ENCODE results near the gene SEC61A1. TPM values are rescaled to one million over a fixed set of nuclear protein-coding genes. Genes with fewer than 3 reads are reported as not detected.
A peak's percentile ranks its signal among the peaks of the same experiment; 100 is the strongest.

SEC61A1 gene
- total and polyA plus RNA-seq, 8 donors = 193 to 245 (median 216) TPM

DNA sequence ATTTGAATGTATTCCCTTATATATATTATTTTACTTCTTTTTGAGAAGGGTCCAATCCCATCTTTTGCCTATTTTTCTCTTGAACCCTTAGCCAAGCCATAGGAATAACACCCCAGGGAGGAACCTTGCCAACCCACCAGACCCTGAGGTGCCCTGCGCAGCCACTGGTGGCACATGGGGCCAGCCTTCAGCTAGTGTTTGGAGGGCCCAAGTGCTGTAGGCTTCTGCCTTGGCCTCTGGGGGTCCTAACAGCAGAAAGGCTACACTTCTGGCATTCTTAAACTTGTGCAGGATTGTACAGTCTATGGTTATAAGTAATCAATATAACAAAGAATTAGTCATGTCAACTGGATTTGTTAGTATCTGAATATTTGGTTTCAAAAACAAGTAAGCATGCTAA lies 36.9 kb downstream of the SEC61A1 start:
- Histone ChIP-seq H3K36me3 (no peaks in the 10 kb centered on the region), H3K9me3 (no peaks in the 10 kb centered on the region), H3K4me3 (no peak overlapping the region), H3K27me3 (no peaks in the 10 kb centered on the region), H3K4me1 (peaks cover 4 to 9% (median 7%) of the 10 kb centered on the region in 3 donors), H3K27ac (no peak overlapping the region)
- no peak for FAIRE-seq
- intact Hi-C loops (cut with DNase I) = no loop called here
- no peak for DNase-seq
- TF ChIP-seq, protein P1, sequence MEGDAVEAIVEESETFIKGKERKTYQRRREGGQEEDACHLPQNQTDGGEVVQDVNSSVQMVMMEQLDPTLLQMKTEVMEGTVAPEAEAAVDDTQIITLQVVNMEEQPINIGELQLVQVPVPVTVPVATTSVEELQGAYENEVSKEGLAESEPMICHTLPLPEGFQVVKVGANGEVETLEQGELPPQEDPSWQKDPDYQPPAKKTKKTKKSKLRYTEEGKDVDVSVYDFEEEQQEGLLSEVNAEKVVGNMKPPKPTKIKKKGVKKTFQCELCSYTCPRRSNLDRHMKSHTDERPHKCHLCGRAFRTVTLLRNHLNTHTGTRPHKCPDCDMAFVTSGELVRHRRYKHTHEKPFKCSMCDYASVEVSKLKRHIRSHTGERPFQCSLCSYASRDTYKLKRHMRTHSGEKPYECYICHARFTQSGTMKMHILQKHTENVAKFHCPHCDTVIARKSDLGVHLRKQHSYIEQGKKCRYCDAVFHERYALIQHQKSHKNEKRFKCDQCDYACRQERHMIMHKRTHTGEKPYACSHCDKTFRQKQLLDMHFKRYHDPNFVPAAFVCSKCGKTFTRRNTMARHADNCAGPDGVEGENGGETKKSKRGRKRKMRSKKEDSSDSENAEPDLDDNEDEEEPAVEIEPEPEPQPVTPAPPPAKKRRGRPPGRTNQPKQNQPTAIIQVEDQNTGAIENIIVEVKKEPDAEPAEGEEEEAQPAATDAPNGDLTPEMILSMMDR (IDR thresholded peaks at IDR 0.05) = no peak
- no peak for ATAC-seq
- 99 to 100% methylated on average over 1 of the region's 1 CpG for WGBS, 2 donors

DNA sequence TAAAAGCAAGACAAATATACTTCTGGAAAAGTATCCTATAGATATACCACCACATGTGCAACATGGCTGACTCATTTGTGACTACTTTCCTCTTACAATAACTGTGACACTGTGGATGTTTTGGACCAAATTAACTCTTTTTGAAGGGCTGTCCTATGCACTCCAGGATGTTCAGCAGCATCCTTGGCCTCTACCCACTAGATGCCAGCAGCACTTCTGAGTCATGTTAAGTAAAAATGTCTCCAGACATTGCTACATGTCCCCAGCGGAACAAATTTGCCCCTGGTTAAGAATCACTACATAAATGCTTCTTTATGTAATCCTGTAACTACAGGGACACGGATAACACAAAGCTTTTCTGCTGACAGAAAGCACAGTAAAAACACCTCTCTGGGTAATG lies 39.3 kb downstream of the SEC61A1 start:
- no peak for FAIRE-seq
- intact Hi-C loops (cut with DNase I) = loop anchor here in 1 of 3 donors (10.0 kb wide), 1 partner anchor 493 kb away; no protein-coding TSS in a partner anchor
- Histone ChIP-seq H3K4me3 (no peak overlapping the region), H3K27ac (no peak overlapping the region), H3K4me1 (peaks cover 0 to 4% (median 2%) of the 10 kb centered on the region in 3 donors), H3K9me3 (no peaks in the 10 kb centered on the region), H3K27me3 (no peaks in the 10 kb centered on the region), H3K36me3 (no peaks in the 10 kb centered on the region)
- TF ChIP-seq, protein P1 (IDR thresholded peaks at IDR 0.05) = no peak
- WGBS, 2 donors = 87 to 91% methylated on average over 2 of the region's 2 CpGs
- no peak for DNase-seq
- ATAC-seq = no peak

DNA sequence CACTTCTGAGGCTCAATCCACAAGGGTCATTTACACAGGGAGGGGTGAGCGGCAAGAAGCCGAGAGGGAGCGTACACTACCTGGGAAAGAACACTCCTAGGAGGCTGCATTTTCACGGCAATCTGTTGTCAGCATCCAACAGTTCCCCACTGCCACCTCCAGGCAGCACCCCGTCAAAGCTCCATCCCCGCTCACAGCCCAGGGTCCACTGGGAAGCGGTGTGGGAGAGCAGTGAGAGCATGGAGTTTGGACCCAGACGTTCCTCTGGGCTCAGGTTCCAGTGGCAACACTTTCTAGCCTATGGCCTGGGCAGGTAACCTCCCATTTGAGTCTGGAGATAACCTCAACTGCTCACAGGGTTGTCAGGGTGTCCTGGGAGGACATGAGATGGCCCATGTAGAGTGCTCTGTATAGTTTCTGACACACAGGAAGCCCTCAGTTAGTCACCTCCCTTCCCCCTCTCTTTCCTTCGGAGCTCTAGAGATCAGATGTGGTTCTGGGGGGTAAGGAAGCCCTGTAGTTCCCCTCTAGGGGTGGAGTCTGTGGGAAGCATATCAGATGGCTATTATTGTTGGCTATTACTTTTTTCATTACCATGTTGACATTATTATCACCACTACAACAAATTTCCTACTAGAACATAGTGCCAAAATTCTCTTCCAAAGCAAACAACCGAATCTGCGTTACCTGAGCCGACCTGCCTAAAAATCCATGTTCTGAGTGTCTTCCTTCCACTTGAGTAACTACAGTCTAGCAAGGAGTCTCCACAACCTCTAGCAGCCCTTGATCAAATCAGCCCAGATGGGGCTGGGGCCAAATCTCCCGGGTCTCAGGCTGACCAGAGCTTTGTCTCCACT lies 42.3 kb downstream of the SEC61A1 start:
- no peaks in the 10 kb centered on the region for H3K9me3 ChIP-seq
- FAIRE-seq = no peak
- DNase-seq = peak in 1 of 6 donors; percentile 39
- peaks cover 0 to 6% (median 5%) of the 10 kb centered on the region in 3 donors for H3K36me3 ChIP-seq
- no peak overlapping the region for H3K4me3 ChIP-seq
- WGBS, 2 donors = 38 to 40% methylated on average over 13 of the region's 13 CpGs
- ATAC-seq = peak; percentile 62 to 70 (median 64)
- intact Hi-C loops (cut with DNase I) = loop anchor here in 1 of 3 donors (10.0 kb wide), 1 partner anchor 490 kb away; no protein-coding TSS in a partner anchor
- no peaks in the 10 kb centered on the region for H3K27me3 ChIP-seq
- H3K4me1 ChIP-seq = peaks cover 8 to 17% (median 10%) of the 10 kb centered on the region in 3 donors
- TF ChIP-seq, protein P1 (IDR thresholded peaks at IDR 0.05) = no peak
- H3K27ac ChIP-seq = no peak overlapping the region

DNA sequence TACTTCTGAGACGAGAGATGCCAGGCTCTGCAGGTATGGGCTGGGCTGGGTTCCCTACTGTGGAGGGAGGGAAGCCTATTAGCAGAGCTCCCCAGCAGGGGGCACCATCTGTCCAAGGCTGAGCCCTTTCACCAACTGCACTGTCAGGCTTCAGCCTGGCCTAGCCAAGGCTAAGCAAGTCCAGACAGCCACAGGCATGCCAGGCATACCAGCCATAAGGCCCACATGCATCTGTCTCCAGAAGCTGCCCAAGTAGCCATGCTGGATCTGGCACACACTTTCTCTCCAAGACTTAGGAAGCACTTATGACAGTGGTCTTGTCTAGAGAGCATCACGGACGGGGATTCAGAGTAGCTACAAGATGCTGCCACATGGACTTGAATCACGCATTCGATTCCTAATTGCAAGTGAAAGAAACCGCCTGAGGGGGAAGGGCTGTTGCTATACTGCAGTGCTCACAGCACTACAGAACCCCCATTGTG lies 43.0 kb downstream of the SEC61A1 start:
- Histone ChIP-seq H3K4me1 (peaks cover 8 to 17% (median 10%) of the 10 kb centered on the region in 3 donors), H3K27ac (no peak overlapping the region), H3K4me3 (no peak overlapping the region), H3K36me3 (peaks cover 0 to 6% (median 5%) of the 10 kb centered on the region in 3 donors), H3K9me3 (no peaks in the 10 kb centered on the region), H3K27me3 (no peaks in the 10 kb centered on the region)
- peak; percentile 80 to 95 (median 90) for DNase-seq
- intact Hi-C loops (cut with DNase I) = loop anchor here in 1 of 3 donors (10.0 kb wide), 1 partner anchor 490 kb away; no protein-coding TSS in a partner anchor
- peak; percentile 94 to 98 (median 97) for ATAC-seq
- FAIRE-seq = no peak
- WGBS, 2 donors = 60 to 70% methylated on average over 6 of the region's 6 CpGs
- TF ChIP-seq, protein P1 (IDR thresholded peaks at IDR 0.05) = peak; percentile 63 to 80 (median 78)
